ENCODE data around the gene TEDDM1.
A peak's percentile ranks its signal among the peaks of the same experiment; 100 is the strongest.

- TF ChIP-seq CTCF (IDR thresholded peaks at IDR 0.05 in 8 of 11, conservative IDR thresholded peaks at IDR 0.05 in 3 of 11) (no peak), POLR2A (IDR thresholded peaks at IDR 0.05) (peak in 1 of 3 donors; percentile 39)
These were observed 14.3 kb downstream of the TEDDM1 start for GRCh38 chr1:182385885-182386853.
